NCI-H2107 treated with DMSO at 0.1 percent for 48 hours (cell line): ENCODE data around the gene RNF186.
A peak's percentile ranks its signal among the peaks of the same experiment; 100 is the strongest.
"Not testable (repeated sequence)": the region's sequence is repeated elsewhere in the genome, so short reads cannot be mapped to it uniquely, and the experiment has no call there.

Source experiments
- DNase-seq: peaks from one replicate; lab custom pipeline; 2025; ENCODE audit not compliant: unreplicated experiment; lab: John Stamatoyannopoulos, UW

The RNF186 gene

GRCh38 chr1:19797827-19798226 lies 17.3 kb downstream of the RNF186 start:
- DNase-seq: peak; percentile 46

GRCh38 chr1:19794583-19794982 lies 20.5 kb downstream of the RNF186 start:
- no peak for DNase-seq

- no peak for DNase-seq
Measured at GRCh38 chr1:19793360-19794046, 21.6 kb downstream of the RNF186 start.

GRCh38 chr1:19792237-19793002 lies 22.7 kb downstream of the RNF186 start:
- no peak for DNase-seq

DNA sequence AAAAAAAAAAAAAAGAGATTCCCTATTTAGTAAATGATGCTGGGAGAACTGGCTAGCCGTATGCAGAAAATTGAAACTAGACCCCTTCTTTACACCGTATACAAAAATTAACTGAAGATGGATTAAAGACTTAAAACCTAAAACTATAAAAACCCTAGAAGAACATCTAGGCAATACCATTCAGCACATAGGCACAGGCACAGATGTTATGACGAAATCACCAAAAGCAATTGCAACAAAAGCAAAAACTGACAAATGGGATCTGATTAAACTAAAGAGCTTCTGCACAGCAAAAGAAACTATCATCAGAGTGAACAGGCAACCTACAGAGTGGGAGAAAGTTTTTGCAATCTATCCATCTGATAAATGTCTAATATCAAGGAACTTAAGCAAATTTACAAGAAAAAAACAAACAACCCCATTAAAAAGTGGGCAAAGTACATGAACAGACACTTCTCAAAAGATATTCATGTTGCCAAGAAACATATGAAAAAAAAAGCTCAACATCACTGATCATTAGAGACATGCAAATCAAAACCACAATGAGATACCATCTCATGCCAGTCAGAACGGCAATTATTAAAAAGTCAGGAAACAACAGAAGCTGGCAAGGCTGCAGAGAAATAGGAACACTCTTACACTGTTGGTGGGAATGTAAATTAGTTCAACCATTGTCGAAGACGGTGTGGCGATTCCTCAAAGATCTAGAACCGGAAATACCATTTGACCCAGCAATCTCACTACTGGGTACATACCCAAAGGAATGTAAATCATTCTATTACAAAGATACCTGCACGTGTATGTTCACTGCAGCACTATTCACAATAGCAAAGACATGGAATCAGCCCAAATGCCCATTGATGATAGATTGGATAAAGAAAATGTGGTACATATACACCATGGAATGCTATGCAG lies 24.8 kb downstream of the RNF186 start:
- not testable (repeated sequence) for DNase-seq

GRCh38 chr1:19786988-19787423 lies 28.1 kb downstream of the RNF186 start:
- no peak for DNase-seq

- no peak for DNase-seq
Measured at GRCh38 chr1:19785660-19786059, 29.4 kb downstream of the RNF186 start.

DNA sequence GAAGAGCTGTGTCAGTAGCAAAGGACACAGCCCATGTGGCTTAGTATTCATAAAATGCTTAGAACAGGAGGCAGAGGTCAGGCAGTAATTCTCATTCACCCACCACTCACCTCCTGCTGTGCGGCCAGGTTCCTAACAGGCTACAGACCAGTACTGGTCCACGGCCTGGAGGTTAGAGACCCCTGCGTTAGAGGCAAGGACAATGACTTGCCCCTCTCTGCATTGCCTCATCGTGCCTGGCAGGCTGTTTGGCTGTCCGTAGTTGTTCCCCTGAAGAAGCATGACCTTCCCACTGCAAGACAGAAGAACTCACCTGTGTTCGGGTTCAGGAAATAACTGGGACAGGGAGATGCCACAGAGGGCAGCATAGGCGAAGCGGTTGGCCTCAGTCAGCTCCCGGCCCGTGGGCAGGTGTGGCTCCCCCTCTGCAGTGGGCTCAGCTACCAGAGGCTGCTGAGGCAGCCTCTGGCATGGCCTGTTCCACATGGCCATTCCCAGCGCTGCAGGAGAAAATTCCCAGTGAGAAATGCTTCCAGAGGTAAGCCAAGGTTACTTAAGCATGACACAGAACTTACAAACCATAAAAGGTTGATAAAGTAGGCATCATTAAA lies 34.7 kb downstream of the RNF186 start:
- no peak for DNase-seq

GRCh38 chr1:19776933-19777332 lies 38.1 kb downstream of the RNF186 start:
- no peak for DNase-seq

DNA sequence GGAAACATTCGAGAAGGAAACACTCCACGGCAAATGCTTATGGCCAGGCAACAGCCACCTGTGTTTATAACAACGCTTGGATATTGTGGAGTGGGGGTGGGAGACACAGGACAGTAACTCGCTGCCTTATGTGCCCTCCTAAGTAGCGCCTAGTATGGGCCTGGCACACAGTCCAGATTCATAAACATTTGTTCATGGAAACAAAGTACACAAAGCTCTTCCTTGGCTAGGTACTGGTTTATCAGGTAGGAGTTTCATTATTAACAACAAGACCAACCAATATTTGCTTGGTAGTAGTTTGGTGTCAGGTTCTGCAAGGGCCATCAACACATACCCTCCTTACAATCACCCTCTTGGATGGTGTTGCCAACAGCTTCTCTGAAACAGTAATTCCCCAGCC lies 38.8 kb downstream of the RNF186 start:
- DNase-seq: no peak

- no peak for DNase-seq
Measured at GRCh38 chr1:19775831-19776230, 39.3 kb downstream of the RNF186 start.

DNA sequence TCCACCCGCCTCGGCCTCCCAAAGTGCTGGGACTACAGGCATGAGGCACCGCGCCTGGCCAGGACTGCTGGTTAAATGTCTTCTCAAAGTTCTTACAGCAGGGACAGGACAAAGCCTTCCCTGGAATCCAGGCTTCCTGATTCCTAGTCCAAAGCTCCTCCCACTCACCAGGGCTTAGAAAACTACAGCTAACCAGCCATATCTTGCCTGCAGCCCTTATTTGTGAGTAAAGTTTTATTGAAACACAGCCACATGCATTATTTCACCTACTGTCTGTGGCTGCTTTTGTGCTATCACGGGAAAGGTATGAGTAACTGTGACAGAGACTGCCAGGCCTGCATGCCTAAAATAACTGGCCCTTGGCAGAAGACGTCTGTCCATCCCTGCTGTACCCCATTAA lies 39.8 kb downstream of the RNF186 start:
- no peak for DNase-seq

- DNase-seq: no peak
Measured at GRCh38 chr1:19774180-19774785, 40.8 kb downstream of the RNF186 start.

DNA sequence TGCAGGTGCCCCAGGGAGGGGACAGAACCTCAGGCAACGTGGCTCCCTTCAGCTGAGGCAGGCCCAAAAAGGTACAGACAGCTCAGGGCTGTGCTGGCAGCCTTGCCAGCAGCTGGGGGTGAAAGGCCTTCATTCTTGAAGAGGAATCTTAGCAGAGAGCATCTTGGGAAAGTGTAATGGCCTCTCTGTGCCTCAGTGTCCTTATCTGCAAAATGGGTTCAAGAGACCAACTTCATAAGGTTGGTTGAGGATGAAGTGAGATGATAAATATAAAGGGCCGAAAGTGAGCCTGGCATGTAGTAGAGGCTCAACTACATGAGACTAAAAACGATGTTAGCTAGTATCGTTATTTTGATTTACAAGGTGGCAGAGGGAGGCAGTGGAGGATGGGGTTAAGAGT lies 41.6 kb downstream of the RNF186 start:
- no peak for DNase-seq

- peak; percentile 70 for DNase-seq
Measured at GRCh38 chr1:19772053-19772452, 43.0 kb downstream of the RNF186 start.

DNA sequence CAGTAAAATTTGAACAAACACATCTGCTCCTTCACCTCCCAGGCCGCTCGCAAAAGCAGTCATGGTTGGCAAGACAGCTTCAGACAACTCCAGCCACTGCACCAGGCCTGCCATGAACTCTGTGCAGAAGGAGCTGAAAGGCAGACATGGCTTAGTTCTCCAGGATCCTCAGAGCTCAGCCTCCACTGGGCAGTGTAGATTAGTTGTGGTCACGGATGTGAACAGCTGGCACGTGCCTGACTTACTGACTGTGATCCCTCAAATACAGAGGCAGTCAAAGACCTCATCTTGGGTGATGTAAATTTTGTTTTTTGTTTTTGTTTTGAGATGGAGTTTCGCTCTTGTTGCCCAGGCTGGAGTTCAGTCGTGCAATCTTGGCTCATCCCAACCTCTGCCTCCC lies 43.7 kb downstream of the RNF186 start:
- DNase-seq: no peak

GRCh38 chr1:19770436-19771190 lies 44.5 kb downstream of the RNF186 start:
- no peak for DNase-seq

- DNase-seq: no peak
Measured at GRCh38 chr1:19769211-19769932, 45.7 kb downstream of the RNF186 start.
